Neuronal stem cell (in vitro differentiated cells): ENCODE results near the gene ADGRF5.

Experiments
- DNase-seq: peaks from one replicate; pipeline ENCODE4 v3.0.0-alpha.2; 2013; ENCODE audit warnings: low spot score
- H2AFZ ChIP-seq: one replicate; pipeline ENCODE4 v1.6.1; 2013; ENCODE audit warnings: mild to moderate bottlenecking, low read length, inconsistent platforms
- H2AK5ac ChIP-seq: 2 replicates; pipeline ENCODE4 v1.6.1; 2013; ENCODE audit warnings: low read depth, mild to moderate bottlenecking, inconsistent platforms, low read length, moderate library complexity, mixed read lengths
- H2BK120ac ChIP-seq: 2 replicates; pipeline ENCODE4 v1.6.1; 2013; ENCODE audit warnings: low read depth, mild to moderate bottlenecking, inconsistent platforms, low read length, moderate library complexity, mixed read lengths
- H2BK12ac ChIP-seq: one replicate; pipeline ENCODE4 v1.6.1; 2013; ENCODE audit warnings: low read length, inconsistent platforms
- H2BK15ac ChIP-seq: 2 replicates; pipeline ENCODE4 v1.6.1; 2013; ENCODE audit warnings: mild to moderate bottlenecking, low read length, inconsistent platforms, mixed read lengths
- H2BK5ac ChIP-seq: one replicate; pipeline ENCODE4 v1.6.1; 2013; ENCODE audit warnings: inconsistent platforms, mild to moderate bottlenecking, low read length, moderate library complexity
- H3K14ac ChIP-seq: one replicate; pipeline ENCODE4 v1.6.1; 2013; ENCODE audit warnings: low read length, inconsistent platforms
- H3K18ac ChIP-seq: 2 replicates; pipeline ENCODE4 v1.6.1; 2013; ENCODE audit warnings: low read length, inconsistent platforms
- H3K23ac ChIP-seq: 2 replicates; pipeline ENCODE4 v1.6.1; 2013; ENCODE audit warnings: low read depth, mild to moderate bottlenecking, mixed read lengths, low read length, inconsistent platforms; ENCODE audit not compliant: poor library complexity
- H3K27ac ChIP-seq: replicated peaks from 3 replicates; pipeline ENCODE4 v1.5.1; 2013; ENCODE audit warnings: low read length, inconsistent platforms
- H3K27me3 ChIP-seq, 3 experiments: 2 replicates each; pipeline ENCODE4 v1.6.1; 2013; ENCODE audit warnings: low read length in 3 of 3, mild to moderate bottlenecking in 2 of 3, inconsistent platforms in 1 of 3, low read depth in 1 of 3, mixed read lengths in 1 of 3, moderate library complexity in 1 of 3; ENCODE audit not compliant: control insufficient read depth in 3 of 3, insufficient read depth in 3 of 3
- H3K36me3 ChIP-seq, 2 donors: replicated peaks in 1 of 2; 2 replicates each; pipeline ENCODE4 v1.6.1; 2013; ENCODE audit warnings: low read length in 2 of 2; ENCODE audit not compliant: control insufficient read depth in 2 of 2, insufficient read depth in 2 of 2
- H3K4ac ChIP-seq: 2 replicates; pipeline ENCODE4 v1.6.1; 2013; ENCODE audit warnings: inconsistent platforms, mild to moderate bottlenecking, low read length, moderate library complexity
- H3K4me1 ChIP-seq, 2 donors: 1 replicate in 1 of 2; 2 replicates in 1 of 2; pipeline ENCODE4 v1.6.1; 2013; ENCODE audit warnings: low read length in 2 of 2, low read depth in 1 of 2; ENCODE audit not compliant: control insufficient read depth in 2 of 2, insufficient read depth in 1 of 2
- H3K4me2 ChIP-seq: one replicate; pipeline ENCODE4 v1.6.1; 2013; ENCODE audit warnings: mild to moderate bottlenecking, low read length, inconsistent platforms; ENCODE audit not compliant: insufficient read depth, poor library complexity, severe bottlenecking
- H3K4me3 ChIP-seq, 2 donors: 2 replicates each; pipeline ENCODE4 v1.5.1; 2013; ENCODE audit warnings: low read length in 2 of 2, mild to moderate bottlenecking in 2 of 2, inconsistent platforms in 1 of 2, moderate library complexity in 1 of 2
- H3K79me1 ChIP-seq: one replicate; pipeline ENCODE4 v1.6.1; 2013; ENCODE audit warnings: low read depth, mild to moderate bottlenecking, inconsistent platforms, low read length, moderate library complexity
- H3K9ac ChIP-seq: one replicate; pipeline ENCODE4 v1.6.1; 2013; ENCODE audit warnings: mild to moderate bottlenecking, low read depth, low read length, inconsistent platforms; ENCODE audit not compliant: poor library complexity
- H3K9me3 ChIP-seq, 2 donors: replicated peaks in 1 of 2; 2 replicates each; pipeline versions ENCODE3 to v1.6.1; 2013; ENCODE audit warnings: low read length in 2 of 2, mild to moderate bottlenecking in 2 of 2, inconsistent platforms in 1 of 2, low read depth in 1 of 2, mixed read lengths in 1 of 2, moderate library complexity in 1 of 2; ENCODE audit not compliant: control insufficient read depth in 2 of 2, insufficient read depth in 1 of 2
- H4K8ac ChIP-seq: one replicate; pipeline ENCODE4 v1.6.1; 2013; ENCODE audit warnings: low read depth, mild to moderate bottlenecking, inconsistent platforms, low read length, moderate library complexity
- H4K91ac ChIP-seq: one replicate; pipeline ENCODE4 v1.6.1; 2013; ENCODE audit warnings: low read length, low read depth, mild to moderate bottlenecking, inconsistent platforms; ENCODE audit not compliant: poor library complexity
- WGBS, 2 donors: extraction: QIAGEN DNeasy Blood & Tissue Kit; methylation state at CpG; one replicate each; pipeline ENCODE4 v1.1.7; 2013; ENCODE audit warnings: missing lambda C conversion rate in 2 of 2, mixed read lengths in 1 of 2; ENCODE audit not compliant: insufficient read length in 2 of 2, insufficient replicate concordance in 1 of 2; ENCODE audit errors: extremely low coverage in 2 of 2; 5-methylcytosine and 5-hydroxymethylcytosine counted together

ADGRF5 gene

GRCh38 chr6:46953921-46954320 lies 32.2 kb upstream of the ADGRF5 start:
- Histone ChIP-seq H3K23ac (no peak overlapping the region), H3K4me3 (no peak overlapping the region), H2AFZ (no peak overlapping the region), H3K4ac (no peak overlapping the region), H2BK5ac (no peak overlapping the region), H3K14ac (no peak overlapping the region), H3K9ac (no peak overlapping the region), H3K9me3 (no peaks in the 10 kb centered on the region), H3K4me1 (peaks cover 0 to 2% of the 10 kb centered on the region in 2 donors), H4K91ac (no peak overlapping the region), H2AK5ac (no peak overlapping the region), H3K27ac (no peak overlapping the region), H2BK12ac (no peak overlapping the region), H2BK15ac (no peak overlapping the region), H4K8ac (no peak overlapping the region), H3K18ac (no peak overlapping the region), H3K36me3 (no peaks in the 10 kb centered on the region), H3K27me3 (no peaks in the 10 kb centered on the region), H2BK120ac (no peak overlapping the region), H3K79me1 (no peaks in the 10 kb centered on the region), H3K4me2 (no peak overlapping the region)
- WGBS, 2 donors, result no CpG with 5 or more reads among the region's 4 CpGs
- no peak for DNase-seq

- Histone ChIP-seq H2AK5ac (no peak overlapping the region), H3K9ac (no peak overlapping the region), H3K4me2 (no peak overlapping the region), H2AFZ (no peak overlapping the region), H2BK5ac (no peak overlapping the region), H2BK15ac (no peak overlapping the region), H3K27ac (no peak overlapping the region), H2BK120ac (no peak overlapping the region), H4K8ac (no peak overlapping the region), H3K4me1 (peaks cover 0 to 3% of the 10 kb centered on the region in 2 donors), H2BK12ac (no peak overlapping the region), H3K14ac (no peak overlapping the region), H3K4ac (no peak overlapping the region), H3K36me3 (no peaks in the 10 kb centered on the region), H3K23ac (no peak overlapping the region), H3K18ac (no peak overlapping the region), H3K4me3 (no peak overlapping the region), H3K27me3 (no peaks in the 10 kb centered on the region), H4K91ac (no peak overlapping the region), H3K79me1 (no peaks in the 10 kb centered on the region), H3K9me3 (no peaks in the 10 kb centered on the region)
- no peak for DNase-seq
- WGBS, 2 donors, result no CpG with 5 or more reads among the region's 8 CpGs
Observed at GRCh38 chr6:46949632-46950280, 28.0 kb upstream of the ADGRF5 start.

DNA sequence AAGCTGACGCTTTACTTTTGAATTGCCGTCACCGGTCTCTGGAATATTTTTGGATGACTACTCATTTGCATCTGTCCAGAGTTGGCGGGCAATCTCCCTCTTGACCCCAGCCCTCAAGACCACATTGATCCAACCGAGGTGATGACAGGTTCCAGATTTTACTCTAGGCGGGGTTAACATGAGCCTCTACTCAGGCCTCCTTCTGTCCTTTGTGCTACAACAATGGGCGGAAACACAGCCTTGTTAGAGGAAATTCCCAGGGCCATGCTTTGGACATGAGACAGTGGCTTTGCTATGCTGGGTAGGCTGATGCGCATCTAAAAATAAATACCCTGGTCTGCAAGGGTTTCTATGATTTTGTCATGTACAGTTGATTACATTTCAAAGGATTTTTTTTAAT lies 27.0 kb upstream of the ADGRF5 start:
- no peak overlapping the region for H2BK5ac ChIP-seq
- peaks cover 0 to 3% of the 10 kb centered on the region in 2 donors for H3K4me1 ChIP-seq
- no peaks in the 10 kb centered on the region for H3K9me3 ChIP-seq
- no peak overlapping the region for H3K18ac ChIP-seq
- H3K9ac ChIP-seq, result no peak overlapping the region
- no peak overlapping the region for H3K4me3 ChIP-seq
- H3K4ac ChIP-seq, result no peak overlapping the region
- no peak overlapping the region for H2BK120ac ChIP-seq
- no peak overlapping the region for H4K91ac ChIP-seq
- no peak overlapping the region for H2AK5ac ChIP-seq
- H3K79me1 ChIP-seq, result no peaks in the 10 kb centered on the region
- no peaks in the 10 kb centered on the region for H3K36me3 ChIP-seq
- H2AFZ ChIP-seq, result no peak overlapping the region
- WGBS, 2 donors, result no CpG with 5 or more reads among the region's 8 CpGs
- DNase-seq, result no peak
- no peak overlapping the region for H3K27ac ChIP-seq
- no peak overlapping the region for H2BK15ac ChIP-seq
- H3K23ac ChIP-seq, result no peak overlapping the region
- H4K8ac ChIP-seq, result no peak overlapping the region
- no peaks in the 10 kb centered on the region for H3K27me3 ChIP-seq
- H3K14ac ChIP-seq, result no peak overlapping the region
- no peak overlapping the region for H2BK12ac ChIP-seq
- H3K4me2 ChIP-seq, result no peak overlapping the region

GRCh38 chr6:46947497-46947896 lies 25.8 kb upstream of the ADGRF5 start:
- H2BK5ac ChIP-seq, result no peak overlapping the region

More at GRCh38 chr6:46947497-46947896, 25.8 kb upstream of the ADGRF5 start:
- H3K4me1 ChIP-seq, result peaks cover 0 to 3% of the 10 kb centered on the region in 2 donors
- H2BK120ac ChIP-seq, result no peak overlapping the region
- H3K4me3 ChIP-seq, result no peak overlapping the region
- no peaks in the 10 kb centered on the region for H3K36me3 ChIP-seq
- H2BK15ac ChIP-seq, result no peak overlapping the region
- no peak overlapping the region for H3K9ac ChIP-seq
- H3K4ac ChIP-seq, result no peak overlapping the region
- DNase-seq, result no peak
- no peak overlapping the region for H3K23ac ChIP-seq
- H3K27me3 ChIP-seq, result no peaks in the 10 kb centered on the region
- no peak overlapping the region for H3K27ac ChIP-seq
- WGBS, 2 donors, result no CpG with 5 or more reads among the region's 5 CpGs
- no peak overlapping the region for H3K4me2 ChIP-seq
- no peak overlapping the region for H4K91ac ChIP-seq
- H2AK5ac ChIP-seq, result no peak overlapping the region
- H3K79me1 ChIP-seq, result no peaks in the 10 kb centered on the region
- no peak overlapping the region for H2AFZ ChIP-seq
- H3K18ac ChIP-seq, result peak overlapping the region; percentile 32
- H2BK12ac ChIP-seq, result no peak overlapping the region
- no peaks in the 10 kb centered on the region for H3K9me3 ChIP-seq
- H4K8ac ChIP-seq, result no peak overlapping the region
- no peak overlapping the region for H3K14ac ChIP-seq
